HepG2 (cell line): ENCODE results near the gene GRIA2. TPM values are rescaled to one million over a fixed set of nuclear protein-coding genes. Genes with fewer than 3 reads are reported as not detected.

Source experiments
- ATAC-seq: fragments of 200-7000 bp; cut with Tn5 transposase; 3 replicates; pipeline ENCODE4 v1.9.1; 2020; ENCODE audit warnings: mild to moderate bottlenecking, moderate library complexity
- BruUV-seq: library from RNA; stranded (reverse); fragments of 400-500 nt; replicated peaks from 2 replicates; lab custom pipeline; 2021; lab: Mats Ljungman, UMichigan
- CTCF ChIA-PET: fragments of 300-600 bp; formaldehyde crosslinking; extraction: SDS; loops from one replicate; lab custom pipeline; 2021; ENCODE audit warnings: low total read pairs, inconsistent platforms, low intra/inter-chr PET ratio; lab: Yijun Ruan, JAX
- POLR2A ChIA-PET: fragments of 350-600 bp; sonication (Branson Sonifier 250); formaldehyde crosslinking; loops from one replicate; lab custom pipeline; 2020; ENCODE audit warnings: antibody characterized with exemption, inconsistent platforms; lab: Yijun Ruan, JAX
- DNase-seq: peaks from one replicate; pipeline ENCODE4 v3.0.0-alpha.2; 2015; ENCODE audit warnings: low spot score
- FAIRE-seq: peaks from 3 replicates; lab custom pipeline; 2011; peaks lifted over from hg19 to GRCh38; lab: Jason Lieb, UNC
- H2AFZ ChIP-seq: one replicate; pipeline ENCODE4 v1.6.1; 2011; ENCODE audit warnings: low read length, inconsistent platforms
- H3K27ac ChIP-seq: fragments of 300-600 bp; 3 replicates; pipeline ENCODE4 v1.8.0; 2011; ENCODE audit warnings: mixed run types, mild to moderate bottlenecking, mixed read lengths, low read length, inconsistent platforms; ENCODE audit not compliant: insufficient read depth; ENCODE audit errors: extremely low read length
- H3K27me3 ChIP-seq, 2 experiments: fragments of 200-600 bp in 1 of 2; 2 replicates in 1 of 2; 3 replicates in 1 of 2; pipeline versions ENCODE4 v1.6.0 to v1.8.0; 2011; ENCODE audit warnings: low read length in 2 of 2, mild to moderate bottlenecking in 2 of 2, moderate library complexity in 2 of 2, inconsistent platforms in 1 of 2; ENCODE audit not compliant: insufficient read depth in 2 of 2, control insufficient read depth in 1 of 2
- H3K36me3 ChIP-seq, 2 experiments: fragments of 200-600 bp in 1 of 2; replicated peaks in 1 of 2; 2 replicates in 1 of 2; 3 replicates in 1 of 2; pipeline versions ENCODE4 v1.5.1 to v1.8.0; 2011; ENCODE audit warnings: low read length in 2 of 2, inconsistent platforms in 1 of 2; ENCODE audit not compliant: insufficient read depth in 2 of 2, control insufficient read depth in 1 of 2
- H3K4me1 ChIP-seq: 2 replicates; pipeline ENCODE4 v1.5.1; 2012; ENCODE audit warnings: low read length, inconsistent platforms; ENCODE audit not compliant: insufficient read depth
- H3K4me2 ChIP-seq: 2 replicates; pipeline ENCODE4 v1.6.0; 2011; ENCODE audit warnings: low read depth, low read length, inconsistent platforms
- H3K4me3 ChIP-seq, 3 experiments: fragments of 200-600 bp in 1 of 3; sonication (generic), shearing (Covaris generic) in 1 of 3; replicated peaks in 1 of 3; 2 replicates each; pipeline ENCODE4 v1.5.1; 2011 to 2016; ENCODE audit warnings: low read length in 3 of 3, inconsistent platforms in 2 of 3, low read depth in 2 of 3, mild to moderate bottlenecking in 2 of 3, control low read depth in 1 of 3, mixed read lengths in 1 of 3; ENCODE audit not compliant: insufficient read depth in 1 of 3
- H3K79me2 ChIP-seq: one replicate; pipeline ENCODE4 v1.6.1; 2011; ENCODE audit warnings: low read length, inconsistent platforms; ENCODE audit not compliant: insufficient read depth
- H3K9ac ChIP-seq: 2 replicates; pipeline ENCODE4 v1.6.0; 2011; ENCODE audit warnings: mild to moderate bottlenecking, low read depth, low read length, inconsistent platforms; ENCODE audit not compliant: insufficient read depth
- H3K9me3 ChIP-seq: 2 replicates; pipeline ENCODE4 v1.5.1; 2012; ENCODE audit warnings: mild to moderate bottlenecking, low read length
- H4K20me1 ChIP-seq: 2 replicates; pipeline ENCODE4 v1.6.0; 2011; ENCODE audit warnings: inconsistent platforms, mild to moderate bottlenecking, low read length, moderate library complexity; ENCODE audit not compliant: insufficient read depth
- EP300 ChIP-seq, 3 experiments: sonication (generic) in 1 of 3; formaldehyde crosslinking in 1 of 3; IDR thresholded peaks; 2 replicates each; pipeline versions ENCODE4 v1.5.1 to v1.6.1; 2011 to 2020; ENCODE audit warnings: low read depth in 2 of 3, low read length in 2 of 3, borderline replicate concordance in 1 of 3, improper control_type of control experiment in 1 of 3, mild to moderate bottlenecking in 1 of 3, missing genetic modification reagents in 1 of 3, moderate library complexity in 1 of 3
- HHEX ChIP-seq: IDR thresholded peaks from 2 replicates; pipeline ENCODE4 v1.6.1; 2016; ENCODE audit warnings: control low read depth
- HMG20A ChIP-seq: IDR thresholded peaks from 2 replicates; pipeline ENCODE4 v1.6.1; 2016; ENCODE audit warnings: borderline replicate concordance
- HOXD1 ChIP-seq: sonication (generic); formaldehyde crosslinking; IDR thresholded peaks from 2 replicates; pipeline ENCODE4 v1.5.0; 2020; ENCODE audit warnings: missing genetic modification reagents
- RAD51 ChIP-seq: fragments of 450-650 bp; IDR thresholded peaks from 2 replicates; pipeline ENCODE4 v1.6.1; 2016; ENCODE audit warnings: borderline replicate concordance
- U2AF2 ChIP-seq: fragments of 200-400 bp; formaldehyde crosslinking; IDR thresholded peaks from 2 replicates; pipeline ENCODE4 v1.6.1; 2017; ENCODE audit warnings: low read depth, mild to moderate bottlenecking, low read length
- ZNF326 ChIP-seq: sonication (generic); formaldehyde crosslinking; IDR thresholded peaks from 2 replicates; pipeline ENCODE4 v1.4.0; 2020; ENCODE audit warnings: missing genetic modification reagents, borderline replicate concordance
- ZNF34 ChIP-seq: sonication (generic); formaldehyde crosslinking; IDR thresholded peaks from 2 replicates; pipeline ENCODE4 v1.4.0; 2020; ENCODE audit warnings: mild to moderate bottlenecking, missing genetic modification reagents, borderline replicate concordance
- ZNF430 ChIP-seq: sonication (generic); formaldehyde crosslinking; IDR thresholded peaks from 2 replicates; pipeline ENCODE4 v1.9.0; 2021; ENCODE audit warnings: mild to moderate bottlenecking, missing genetic modification reagents
- in situ Hi-C: cut with HindIII; loops from 2 replicates; pipeline ENCODE4 v1.10.0; 2017; ENCODE audit warnings: low pct_unique_long_range_greater_than_20kb; ENCODE audit not compliant: extremely low pct_ligation_motif_present
- intact Hi-C: fragments of 100-400 bp; cut with micrococcal nuclease; formaldehyde crosslinking; loops from one replicate; pipeline ENCODE4 v1.10.0; 2022; ENCODE audit not compliant: unreplicated experiment
- polyA plus RNA-seq, 8 experiments: library from polyadenylated mRNA; depleted of rRNA in 3 of 8; stranded (reverse) in 7 of 8; unstranded in 1 of 8; fragments of >200 nt; fragmentation: Illumina TruSeq in 4 of 8; extraction: Trizol in 4 of 8; gene quantifications; 2 replicates each; pipeline versions ENCODE4 v1.2.1 to v1.2.3, GENCODE V29; 2011 to 2016; ENCODE audit warnings: low read depth in 4 of 8, missing spikeins in 1 of 8, mixed read lengths in 1 of 8; ENCODE audit not compliant: insufficient read depth in 1 of 8
- small RNA-seq, 3 experiments: library from RNA; depleted of rRNA; stranded (forward); fragments of <200 nt; gene quantifications; one replicate each; pipeline ENCODE3, GENCODE V24; 2012; ENCODE audit warnings: low read depth in 2 of 3, low replicate concordance in 1 of 3; ENCODE audit not compliant: insufficient read length in 3 of 3, insufficient read depth in 2 of 3
- total RNA-seq, 5 experiments: library from RNA; depleted of rRNA; stranded (reverse); fragments of >200 nt; fragmentation: Illumina TruSeq; extraction: Trizol; gene quantifications; 2 replicates each; pipeline ENCODE4 v1.2.3, GENCODE V29; 2016; ENCODE audit warnings: low read depth in 1 of 5
- TF ChIP-seq, protein P1 (sequence below): IDR thresholded peaks from 2 replicates; pipeline ENCODE4 v1.4.0; 2020; ENCODE audit warnings: mild to moderate bottlenecking, missing genetic modification reagents

The GRIA2 gene
- total and polyA plus RNA-seq, 2 of the 13 experiments (the other 11 are each of a cell fraction or from before 2014, with no cell fraction given) = not detected

DNA sequence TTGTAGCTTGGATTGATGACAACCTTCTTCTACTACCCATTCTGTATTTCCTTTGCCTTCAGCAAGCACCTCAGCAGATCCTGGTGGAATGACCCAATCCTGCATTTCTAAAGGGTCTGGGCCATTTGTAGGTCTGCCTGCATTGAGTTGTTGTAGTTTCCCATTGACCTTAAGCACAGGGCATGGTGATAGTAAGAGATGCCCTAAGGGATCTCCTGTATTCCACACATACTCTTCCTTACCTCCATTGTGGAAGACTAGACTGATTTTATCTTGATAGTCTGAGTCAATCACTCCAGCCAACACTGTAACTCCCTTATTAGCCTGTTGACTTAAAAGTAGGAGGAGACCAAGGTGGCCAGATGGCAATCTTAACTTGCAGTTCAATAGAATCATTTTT is 184.5 kb downstream of the GRIA2 start:
- FAIRE-seq (no peak), DNase-seq (no peak), ATAC-seq (no peak)
- no peak overlapping the region for H3K4me2 ChIP-seq
- no peak overlapping the region for H3K27ac ChIP-seq
- H3K4me1 ChIP-seq = no peaks in the 10 kb centered on the region
- POLR2A ChIA-PET = no interaction called here
- intact Hi-C loops (no loop called here), in situ Hi-C loops (no loop called here)
- TF ChIP-seq HHEX (CRISPR knock-in tag) (no peak), RAD51 (no peak), EP300 (IDR thresholded peaks at IDR 0.05; ENCODE audit: low read depth in 2 of 2, low read length in 2 of 2) (no peak), EP300 (CRISPR knock-in tag; IDR thresholded peaks at IDR 0.05; ENCODE audit: borderline replicate concordance) (no peak), HMG20A (CRISPR knock-in tag) (no peak), U2AF2 (no peak), ZNF326 (CRISPR knock-in tag) (no peak), ZNF430 (CRISPR knock-in tag) (no peak), HOXD1 (CRISPR knock-in tag) (no peak), ZNF34 (CRISPR knock-in tag) (no peak)
- TF ChIP-seq, protein P1, sequence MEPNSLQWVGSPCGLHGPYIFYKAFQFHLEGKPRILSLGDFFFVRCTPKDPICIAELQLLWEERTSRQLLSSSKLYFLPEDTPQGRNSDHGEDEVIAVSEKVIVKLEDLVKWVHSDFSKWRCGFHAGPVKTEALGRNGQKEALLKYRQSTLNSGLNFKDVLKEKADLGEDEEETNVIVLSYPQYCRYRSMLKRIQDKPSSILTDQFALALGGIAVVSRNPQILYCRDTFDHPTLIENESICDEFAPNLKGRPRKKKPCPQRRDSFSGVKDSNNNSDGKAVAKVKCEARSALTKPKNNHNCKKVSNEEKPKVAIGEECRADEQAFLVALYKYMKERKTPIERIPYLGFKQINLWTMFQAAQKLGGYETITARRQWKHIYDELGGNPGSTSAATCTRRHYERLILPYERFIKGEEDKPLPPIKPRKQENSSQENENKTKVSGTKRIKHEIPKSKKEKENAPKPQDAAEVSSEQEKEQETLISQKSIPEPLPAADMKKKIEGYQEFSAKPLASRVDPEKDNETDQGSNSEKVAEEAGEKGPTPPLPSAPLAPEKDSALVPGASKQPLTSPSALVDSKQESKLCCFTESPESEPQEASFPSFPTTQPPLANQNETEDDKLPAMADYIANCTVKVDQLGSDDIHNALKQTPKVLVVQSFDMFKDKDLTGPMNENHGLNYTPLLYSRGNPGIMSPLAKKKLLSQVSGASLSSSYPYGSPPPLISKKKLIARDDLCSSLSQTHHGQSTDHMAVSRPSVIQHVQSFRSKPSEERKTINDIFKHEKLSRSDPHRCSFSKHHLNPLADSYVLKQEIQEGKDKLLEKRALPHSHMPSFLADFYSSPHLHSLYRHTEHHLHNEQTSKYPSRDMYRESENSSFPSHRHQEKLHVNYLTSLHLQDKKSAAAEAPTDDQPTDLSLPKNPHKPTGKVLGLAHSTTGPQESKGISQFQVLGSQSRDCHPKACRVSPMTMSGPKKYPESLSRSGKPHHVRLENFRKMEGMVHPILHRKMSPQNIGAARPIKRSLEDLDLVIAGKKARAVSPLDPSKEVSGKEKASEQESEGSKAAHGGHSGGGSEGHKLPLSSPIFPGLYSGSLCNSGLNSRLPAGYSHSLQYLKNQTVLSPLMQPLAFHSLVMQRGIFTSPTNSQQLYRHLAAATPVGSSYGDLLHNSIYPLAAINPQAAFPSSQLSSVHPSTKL (CRISPR knock-in tag) = no peak
- CTCF ChIA-PET = no interaction called here
- no peak overlapping the region for H2AFZ ChIP-seq
- H4K20me1 ChIP-seq = no peaks in the 10 kb centered on the region
- H3K27me3 ChIP-seq = no peaks in the 10 kb centered on the region
- H3K9ac ChIP-seq = no peak overlapping the region
- H3K9me3 ChIP-seq = no peaks in the 10 kb centered on the region
- H3K79me2 ChIP-seq = no peaks in the 10 kb centered on the region
- BruUV-seq = no TSS peak
- no peak overlapping the region for H3K4me3 ChIP-seq
- no peaks in the 10 kb centered on the region for H3K36me3 ChIP-seq

Small RNA genes within 50 kb of the gene (small RNA-seq; reads per million reads assigned to genes)
- 0 reads per million in 3 experiments for gene RNU6-582P

Other genes starting within 250 kb of the GRIA2 start
- 6.8 and 9.1 TPM in 2 replicates for gene PDGFC, start 248.9 kb upstream of the GRIA2 start, total RNA-seq (2016; rRNA removed; fragmentation: Illumina TruSeq; extraction: Trizol)
- 4.1 and 4.6 TPM in 2 replicates for gene PDGFC, start 248.9 kb upstream of the GRIA2 start, polyA plus RNA-seq (2011; rRNA removed)
- 0.24 TPM in 1 of 2 replicates, not detected in the other for gene GLRB, start 144.6 kb upstream of the GRIA2 start, total RNA-seq (2016; rRNA removed; fragmentation: Illumina TruSeq; extraction: Trizol)
- gene GLRB, start 144.6 kb upstream of the GRIA2 start, polyA plus RNA-seq (2011; rRNA removed) = 0.07 and 0.17 TPM in 2 replicates